Measurements from ENCODE around the gene HBE1.
"Not testable (repeated sequence)": the region's sequence is repeated elsewhere in the genome, so short reads cannot be mapped to it uniquely, and the experiment has no call there.

HBE1 gene

GRCh38 chr11:5269715-5270147 lies at the start of gene HBE1:
Gene HBE1, minus strand, starts transcription at chr11:5269945. Its CDS starts 55 bp downstream, at chr11:5269890.
- no peak for DNase-seq

- DNase-seq = no peak
Measured at GRCh38 chr11:5317292-5317691, 47.5 kb upstream of the HBE1 start.

- DNase-seq = not testable (repeated sequence)
Measured at GRCh38 chr11:5313326-5314023, 43.7 kb upstream of the HBE1 start.

- DNase-seq = no peak
Measured at GRCh38 chr11:5310423-5310822, 40.7 kb upstream of the HBE1 start.

- DNase-seq = no peak
Measured at GRCh38 chr11:5307256-5308019, 37.7 kb upstream of the HBE1 start.

- no peak for DNase-seq
Measured at GRCh38 chr11:5304046-5304445, 34.3 kb upstream of the HBE1 start.

- DNase-seq = no peak
Measured at GRCh38 chr11:5303626-5304025, 33.9 kb upstream of the HBE1 start.

GRCh38 chr11:5301846-5302245 lies 32.1 kb upstream of the HBE1 start, which contains the start of gene OR51B4:
Gene OR51B4, minus strand, starts transcription at chr11:5301946. Its CDS starts 0 bp downstream, at chr11:5301946.
- no peak for DNase-seq

- no peak for DNase-seq
Measured at GRCh38 chr11:5300251-5300650, 30.5 kb upstream of the HBE1 start.

GRCh38 chr11:5298451-5298850 lies 28.7 kb upstream of the HBE1 start:
- no peak for DNase-seq

GRCh38 chr11:5297721-5298323 lies 28.1 kb upstream of the HBE1 start:
- no peak for DNase-seq

- DNase-seq = not testable (repeated sequence)
Measured at GRCh38 chr11:5294342-5294995, 24.7 kb upstream of the HBE1 start.

GRCh38 chr11:5293028-5293427 lies 23.3 kb upstream of the HBE1 start:
- DNase-seq = no peak

GRCh38 chr11:5291207-5291838 lies 21.6 kb upstream of the HBE1 start:
- DNase-seq = no peak

GRCh38 chr11:5290106-5290505 lies 20.4 kb upstream of the HBE1 start:
- DNase-seq = no peak

- DNase-seq = no peak
Measured at GRCh38 chr11:5289696-5290095, 20.0 kb upstream of the HBE1 start.

GRCh38 chr11:5288906-5289550 lies 19.3 kb upstream of the HBE1 start:
- no peak for DNase-seq

GRCh38 chr11:5288108-5288905 lies 18.6 kb upstream of the HBE1 start:
- no peak for DNase-seq

- DNase-seq = no peak
Measured at GRCh38 chr11:5286901-5287300, 17.2 kb upstream of the HBE1 start.

- no peak for DNase-seq
Measured at GRCh38 chr11:5286351-5286750, 16.6 kb upstream of the HBE1 start.

- DNase-seq = no peak
Measured at GRCh38 chr11:5285703-5286340, 16.1 kb upstream of the HBE1 start.

Data from CD4-positive, alpha-beta T cell treated with Interleukin-6 for 4 hours (primary cell).